Smooth muscle cell (in vitro differentiated cells): ENCODE data around the gene SEC14L1. TPM values are rescaled to one million over a fixed set of nuclear protein-coding genes. Genes with fewer than 3 reads are reported as not detected.
A peak's percentile ranks its signal among the peaks of the same experiment; 100 is the strongest.

Experiments used
- DNase-seq: peaks from one replicate; lab custom pipeline; 2025; ENCODE audit not compliant: unreplicated experiment; lab: John Stamatoyannopoulos, UW
- H2AFZ ChIP-seq: fragments of 200-600 bp; sonication (generic); 2 replicates; pipeline ENCODE4 v1.6.0; 2016; ENCODE audit warnings: antibody characterized with exemption, low read depth, mild to moderate bottlenecking
- H3F3A ChIP-seq: fragments of 200-600 bp; sonication (generic); 2 replicates; pipeline ENCODE4 v1.6.0; 2017; ENCODE audit warnings: antibody characterized with exemption, low read depth
- H3K27ac ChIP-seq: fragments of 200-600 bp; sonication (generic); 2 replicates; pipeline ENCODE4 v1.5.1; 2016; ENCODE audit warnings: low read depth, mild to moderate bottlenecking
- H3K27me3 ChIP-seq: fragments of 200-600 bp; sonication (generic); 2 replicates; pipeline ENCODE4 v1.6.1; 2016; ENCODE audit warnings: low read depth, mild to moderate bottlenecking
- H3K36me3 ChIP-seq: fragments of 200-600 bp; sonication (generic); 2 replicates; pipeline ENCODE4 v1.5.1; 2016; ENCODE audit warnings: low read depth
- H3K4me1 ChIP-seq: fragments of 200-600 bp; sonication (generic); 2 replicates; pipeline ENCODE4 v1.5.1; 2016; ENCODE audit warnings: low read depth
- H3K4me2 ChIP-seq: fragments of 200-600 bp; sonication (generic); 2 replicates; pipeline ENCODE4 v1.6.0; 2016; ENCODE audit warnings: mild to moderate bottlenecking
- H3K4me3 ChIP-seq: fragments of 200-600 bp; sonication (generic); 2 replicates; pipeline ENCODE4 v1.5.1; 2016; ENCODE audit warnings: mild to moderate bottlenecking
- H3K79me2 ChIP-seq: fragments of 200-600 bp; sonication (generic); 2 replicates; pipeline ENCODE4 v1.6.0; 2016; ENCODE audit warnings: low read depth, mild to moderate bottlenecking
- H3K9ac ChIP-seq: fragments of 200-600 bp; sonication (generic); 2 replicates; pipeline ENCODE4 v1.6.0; 2016; ENCODE audit warnings: low read depth
- H3K9me3 ChIP-seq: fragments of 200-600 bp; sonication (generic); replicated peaks from 2 replicates; pipeline ENCODE4 v1.5.1; 2016; ENCODE audit warnings: low read depth
- H4K20me1 ChIP-seq: fragments of 200-600 bp; sonication (generic); 2 replicates; pipeline ENCODE4 v1.6.0; 2016; ENCODE audit warnings: low read depth
- CTCF ChIP-seq: fragments of 200-600 bp; sonication (generic); IDR thresholded peaks from 2 replicates; pipeline ENCODE4 v1.5.1; 2017; ENCODE audit warnings: borderline replicate concordance, mild to moderate bottlenecking, antibody characterized with exemption; ENCODE audit not compliant: insufficient read depth, poor library complexity, severe bottlenecking
- WGBS: methylation state at CpG from one replicate; pipeline ENCODE4 v1.1.7; 2016; ENCODE audit warnings: low lambda C conversion rate; 5-methylcytosine and 5-hydroxymethylcytosine counted together
- polyA plus RNA-seq: library from polyadenylated mRNA; unstranded; fragments of >200 nt; fragmentation: Nextera tagmentation; extraction: Ambion mirVana; gene quantifications from 2 replicates; pipeline ENCODE4 v1.2.1, GENCODE V29; 2016
- total RNA-seq: library from RNA; depleted of rRNA; stranded (reverse); fragments of >200 nt; gene quantifications from 2 replicates; pipeline ENCODE4 v1.2.3, GENCODE V29; 2014

The SEC14L1 gene
- total and polyA plus RNA-seq, 2 experiments from 2014 or later, result 25.1 to 25.8 TPM

GRCh38 chr17:77160875-77161530 is 20.2 kb downstream of the SEC14L1 start:
- peaks cover 88% of the 10 kb centered on the region for H4K20me1 ChIP-seq
- DNase-seq, result no peak
- H3K79me2 ChIP-seq, result peaks cover 57% of the 10 kb centered on the region
- peaks cover 47% of the 10 kb centered on the region for H3K4me1 ChIP-seq
- no peaks in the 10 kb centered on the region for H3K27me3 ChIP-seq
- H2AFZ ChIP-seq, result no peak overlapping the region
- no peak overlapping the region for H3K4me2 ChIP-seq
- no peak for TF ChIP-seq CTCF
- no peak overlapping the region for H3K9ac ChIP-seq
- H3K9me3 ChIP-seq, result no peaks in the 10 kb centered on the region
- H3K4me3 ChIP-seq, result no peak overlapping the region
- no peaks in the 10 kb centered on the region for H3F3A ChIP-seq
- no peaks in the 10 kb centered on the region for H3K36me3 ChIP-seq
- 82% methylated on average over 8 of the region's 8 CpGs for WGBS
- H3K27ac ChIP-seq, result peak overlapping the region; percentile 21

GRCh38 chr17:77161953-77162352 is 21.2 kb downstream of the SEC14L1 start:
- Histone ChIP-seq H3K79me2 (peaks cover 59% of the 10 kb centered on the region), H3K9ac (no peak overlapping the region), H3K27ac (no peak overlapping the region), H4K20me1 (peaks cover 88% of the 10 kb centered on the region), H3K4me1 (peaks cover 47% of the 10 kb centered on the region), H3K36me3 (no peaks in the 10 kb centered on the region), H2AFZ (no peak overlapping the region), H3K9me3 (no peaks in the 10 kb centered on the region), H3F3A (no peaks in the 10 kb centered on the region), H3K27me3 (no peaks in the 10 kb centered on the region), H3K4me3 (no peak overlapping the region), H3K4me2 (no peak overlapping the region)
- DNase-seq, result no peak
- TF ChIP-seq CTCF, result no peak
- 95% methylated on average over 17 of the region's 17 CpGs for WGBS

GRCh38 chr17:77163001-77163400 is 22.2 kb downstream of the SEC14L1 start:
- Histone ChIP-seq H3K4me2 (no peak overlapping the region), H4K20me1 (peaks cover 91% of the 10 kb centered on the region)
- no peak for DNase-seq

More at GRCh38 chr17:77163001-77163400, 22.2 kb downstream of the SEC14L1 start:
- TF ChIP-seq CTCF, result no peak
- no peak overlapping the region for H3K4me3 ChIP-seq
- no peak overlapping the region for H2AFZ ChIP-seq
- no peaks in the 10 kb centered on the region for H3F3A ChIP-seq
- H3K9ac ChIP-seq, result no peak overlapping the region
- H3K27me3 ChIP-seq, result no peaks in the 10 kb centered on the region
- H3K9me3 ChIP-seq, result no peaks in the 10 kb centered on the region
- no peaks in the 10 kb centered on the region for H3K36me3 ChIP-seq
- H3K79me2 ChIP-seq, result peaks cover 64% of the 10 kb centered on the region
- H3K27ac ChIP-seq, result no peak overlapping the region
- 40% methylated on average over 10 of the region's 10 CpGs for WGBS
- H3K4me1 ChIP-seq, result peaks cover 54% of the 10 kb centered on the region
